22Rv1 (cell line): ENCODE results near the gene HLA-DOA.

Experiments used
- CTCF ChIP-seq: fragments of 450-650 bp; IDR thresholded peaks from 2 replicates; pipeline ENCODE4 v1.5.1; 2017; ENCODE audit warnings: mild to moderate bottlenecking
- ZFX ChIP-seq: fragments of 450-650 bp; IDR thresholded peaks from 2 replicates; pipeline ENCODE4 v1.6.1; 2017; ENCODE audit warnings: antibody characterized with exemption, borderline replicate concordance

GRCh38 chr6:32995448-32995847 lies 13.9 kb downstream of the HLA-DOA start:
- TF ChIP-seq CTCF: no peak
- no peak for TF ChIP-seq ZFX
